Activated naive CD4-positive, alpha-beta T cell treated with anti-CD3 and anti-CD28 coated beads, Interleukin-2, amount 50 U/mL, for 24 hours (primary cell): ENCODE measurements around the gene ANKRD30BL.
"Not testable (repeated sequence)": the region's sequence is repeated elsewhere in the genome, so short reads cannot be mapped to it uniquely, and the experiment has no call there.

ENCODE experiments used
- H3K27ac Mint-ChIP-seq: one replicate; pipeline ENCODE4 v1.8.0; 2021; ENCODE audit warnings: mild to moderate bottlenecking, mixed read lengths
- H3K27me3 Mint-ChIP-seq: one replicate; pipeline ENCODE4 v1.8.0; 2021; ENCODE audit warnings: mixed read lengths
- H3K36me3 Mint-ChIP-seq: one replicate; pipeline ENCODE4 v1.8.0; 2021; ENCODE audit warnings: mixed read lengths
- H3K4me1 Mint-ChIP-seq: one replicate; pipeline ENCODE4 v1.8.0; 2021; ENCODE audit warnings: mixed read lengths
- H3K4me3 Mint-ChIP-seq: one replicate; pipeline ENCODE4 v1.8.0; 2021; ENCODE audit warnings: mild to moderate bottlenecking, mixed read lengths
- H3K9me3 Mint-ChIP-seq: one replicate; pipeline ENCODE4 v1.8.0; 2021; ENCODE audit warnings: mixed read lengths

The ANKRD30BL gene

GRCh38 chr2:132161161-132162124 is at the start of gene ANKRD30BL:
Gene ANKRD30BL, minus strand, starts transcription at chr2:132161952. Its CDS starts 247 bp downstream, at chr2:132161705.
- not testable (repeated sequence) for H3K4me1 Mint-ChIP-seq, H3K27ac Mint-ChIP-seq, H3K36me3 Mint-ChIP-seq, H3K27me3 Mint-ChIP-seq, H3K4me3 Mint-ChIP-seq, H3K9me3 Mint-ChIP-seq

- not testable (repeated sequence) for H3K9me3 Mint-ChIP-seq, H3K4me3 Mint-ChIP-seq, H3K27ac Mint-ChIP-seq, H3K36me3 Mint-ChIP-seq, H3K4me1 Mint-ChIP-seq, H3K27me3 Mint-ChIP-seq
Measured at GRCh38 chr2:132202866-132203265, 41.1 kb upstream of the ANKRD30BL start.

GRCh38 chr2:132192854-132193253 is 31.1 kb upstream of the ANKRD30BL start:
- H3K9me3 Mint-ChIP-seq, H3K27me3 Mint-ChIP-seq, H3K4me3 Mint-ChIP-seq, H3K4me1 Mint-ChIP-seq, H3K36me3 Mint-ChIP-seq, H3K27ac Mint-ChIP-seq: not testable (repeated sequence)

DNA sequence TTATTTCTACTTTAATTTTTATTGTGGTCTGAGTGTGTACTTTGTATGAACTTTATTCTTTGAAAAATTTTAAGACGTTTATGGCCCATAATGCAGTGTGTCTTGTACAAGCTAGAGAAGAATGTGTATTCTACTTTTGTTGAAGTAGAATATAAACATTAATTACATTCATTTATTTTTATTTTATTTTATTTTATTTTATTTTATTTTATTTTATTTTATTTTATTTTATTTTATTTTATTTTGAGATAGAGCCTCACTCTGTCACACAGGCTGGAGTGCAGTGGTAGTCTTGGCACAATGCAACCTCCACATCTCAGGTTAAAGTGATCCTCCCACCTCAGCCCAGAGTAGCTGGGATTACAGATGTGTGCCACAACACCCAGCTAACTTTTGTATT is 5.3 kb upstream of the ANKRD30BL start:
- H3K9me3 Mint-ChIP-seq, H3K36me3 Mint-ChIP-seq, H3K4me3 Mint-ChIP-seq, H3K27ac Mint-ChIP-seq, H3K4me1 Mint-ChIP-seq, H3K27me3 Mint-ChIP-seq: not testable (repeated sequence)

DNA sequence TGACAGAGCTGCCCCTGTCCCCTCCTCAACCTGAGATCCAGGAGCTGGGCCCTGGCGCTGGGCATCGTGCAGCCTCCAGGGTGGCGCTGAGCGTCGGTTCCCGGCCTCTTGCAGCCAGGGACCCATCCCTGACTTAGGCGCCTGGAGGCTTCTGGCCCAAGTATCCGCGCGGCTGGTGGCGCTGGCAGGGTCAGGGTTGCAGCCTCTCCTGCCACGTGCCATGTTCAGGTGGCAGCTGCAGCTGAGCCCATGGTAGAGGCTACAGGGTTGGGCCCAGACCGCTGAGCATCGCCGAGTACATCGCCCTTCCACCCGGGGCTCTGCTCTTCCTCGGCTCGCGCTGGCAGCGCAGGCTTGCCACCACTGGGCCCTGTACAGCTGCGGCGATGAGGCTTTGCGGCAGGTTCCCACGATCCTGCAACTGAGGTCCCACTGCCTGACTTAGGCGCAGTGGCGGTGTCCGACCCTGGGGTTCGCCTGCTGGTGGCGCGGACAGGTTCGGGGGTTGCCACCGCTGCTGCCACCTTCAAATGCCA is 441 bp upstream of the ANKRD30BL start:
- not testable (repeated sequence) for H3K36me3 Mint-ChIP-seq, H3K27ac Mint-ChIP-seq, H3K9me3 Mint-ChIP-seq, H3K4me3 Mint-ChIP-seq, H3K4me1 Mint-ChIP-seq, H3K27me3 Mint-ChIP-seq

DNA sequence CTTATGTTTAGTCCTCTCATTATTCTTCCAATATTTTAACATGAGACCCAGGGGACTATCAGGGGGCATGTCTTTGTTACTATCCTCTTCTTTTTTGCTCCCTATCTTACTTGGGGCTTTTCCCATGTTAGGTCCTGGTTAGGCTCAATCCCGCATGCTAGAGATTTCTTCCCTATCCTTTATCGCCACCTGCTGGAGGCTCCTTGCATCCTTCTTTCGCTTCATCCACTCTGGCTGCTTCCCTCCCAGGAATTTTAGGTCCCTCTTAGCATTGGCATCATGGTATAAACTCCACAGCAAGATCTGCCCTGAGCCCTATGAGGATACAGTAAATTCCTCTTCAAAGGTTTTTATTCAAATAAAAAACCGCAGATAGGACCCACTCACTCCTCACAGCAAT is 15.0 kb downstream of the ANKRD30BL start:
- H3K4me1 Mint-ChIP-seq, H3K9me3 Mint-ChIP-seq, H3K36me3 Mint-ChIP-seq, H3K27me3 Mint-ChIP-seq, H3K27ac Mint-ChIP-seq: not testable (repeated sequence)
- peak overlapping the region; percentile 0 for H3K4me3 Mint-ChIP-seq
